HG02852 (cell line): ENCODE data around the gene IWS1.
"Not testable (repeated sequence)": the region's sequence is repeated elsewhere in the genome, so short reads cannot be mapped to it uniquely, and the experiment has no call there.

Experiments used
- ATAC-seq: cut with Tn5 transposase; IDR thresholded peaks from one replicate; pipeline ENCODE4 v1.9.1; 2021; ENCODE audit warnings: mild to moderate bottlenecking, moderate library complexity; ENCODE audit not compliant: unreplicated experiment

Gene IWS1

DNA sequence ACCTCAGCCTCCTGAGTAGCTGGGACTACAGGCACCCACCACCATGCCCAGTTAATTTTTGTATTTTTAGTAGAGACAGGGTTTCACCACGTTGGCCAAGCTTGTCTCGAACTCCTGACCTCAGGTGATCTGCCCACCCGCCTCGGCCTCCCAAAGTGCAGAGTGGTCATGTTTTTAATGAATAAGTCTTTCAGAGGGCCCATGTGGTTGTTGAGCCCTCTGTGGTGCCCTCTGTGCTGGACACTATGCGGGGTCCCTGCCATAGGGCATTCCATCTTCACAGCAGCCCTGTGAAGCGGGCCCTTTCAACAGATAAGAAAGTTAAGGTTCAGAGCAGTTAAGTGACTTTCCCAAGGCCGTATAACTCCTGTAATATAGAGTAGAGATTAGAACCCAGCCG, 35.1 kb upstream of the IWS1 start:
- no peak for ATAC-seq

DNA sequence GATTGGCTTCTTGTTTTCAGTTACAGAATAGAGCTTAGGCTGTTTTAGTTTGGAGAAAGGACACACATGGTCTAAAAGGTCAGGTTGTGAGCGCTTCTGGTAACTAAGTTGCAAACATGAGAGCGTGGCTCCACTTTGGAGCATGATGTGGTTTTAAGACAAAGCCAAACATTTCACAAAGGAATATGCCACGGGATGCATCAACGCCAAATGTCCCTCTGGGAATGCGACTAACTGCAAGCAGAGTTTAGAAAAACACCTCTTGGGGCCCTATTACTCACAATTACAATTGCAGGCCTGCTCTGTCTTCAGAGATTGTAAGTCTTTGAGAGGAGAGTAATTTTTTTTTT, 34.6 kb upstream of the IWS1 start:
- ATAC-seq, result no peak

DNA sequence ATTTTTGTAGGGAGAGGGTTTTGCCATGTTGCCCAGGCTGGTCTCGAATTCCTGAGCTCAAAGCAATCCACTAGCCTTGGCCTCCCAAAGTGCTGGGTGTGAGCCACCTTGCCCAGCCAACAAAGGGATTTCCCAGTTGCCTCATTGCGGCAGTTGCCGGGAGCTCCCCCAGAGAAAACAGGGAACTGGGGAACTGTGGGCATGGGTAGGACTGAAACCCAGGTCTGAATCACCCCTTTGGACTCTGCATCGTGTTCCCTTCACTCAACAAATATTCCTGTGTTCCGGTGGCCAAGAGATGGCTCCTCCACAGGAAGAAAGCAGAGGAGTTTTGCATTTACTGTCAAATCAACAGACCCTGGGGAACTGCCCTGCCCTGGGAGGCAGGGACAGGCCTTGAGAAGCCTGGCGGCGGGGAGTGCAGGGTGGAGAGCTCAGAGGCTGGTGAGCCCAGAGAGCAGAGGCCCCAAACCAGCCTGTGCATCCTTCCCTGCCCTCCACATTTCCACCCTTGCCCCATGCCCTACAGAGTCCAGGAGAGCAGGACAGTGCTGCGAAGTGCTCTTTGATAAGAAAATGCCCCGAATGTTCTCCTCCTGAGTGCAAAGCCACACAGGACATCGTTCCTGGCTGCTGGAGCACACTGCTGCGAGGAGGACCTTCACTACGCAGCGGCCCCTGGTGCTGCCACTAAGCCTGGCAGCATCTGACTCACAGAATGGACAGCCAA, 34.1 kb upstream of the IWS1 start:
- ATAC-seq, result no peak

DNA sequence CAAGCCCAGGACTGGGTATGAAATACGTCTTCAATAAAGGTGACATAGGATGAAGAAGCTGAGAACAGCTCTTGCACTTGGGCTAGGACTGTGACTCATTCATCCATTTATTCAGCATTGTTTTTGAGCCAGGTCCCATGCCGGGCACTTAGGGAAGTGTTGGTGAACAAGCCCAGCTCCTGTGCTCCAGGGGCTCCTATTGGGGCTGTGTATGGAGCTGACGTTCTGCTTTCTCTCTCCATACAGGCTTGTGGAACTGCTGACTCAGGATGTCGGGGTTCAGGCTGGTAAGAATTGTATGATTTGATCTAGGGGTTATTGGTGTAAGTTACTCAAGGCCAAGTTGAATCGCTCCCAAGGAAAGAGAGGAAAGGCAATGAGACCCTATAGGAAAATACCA, 33.2 kb upstream of the IWS1 start:
- ATAC-seq, result no peak

DNA sequence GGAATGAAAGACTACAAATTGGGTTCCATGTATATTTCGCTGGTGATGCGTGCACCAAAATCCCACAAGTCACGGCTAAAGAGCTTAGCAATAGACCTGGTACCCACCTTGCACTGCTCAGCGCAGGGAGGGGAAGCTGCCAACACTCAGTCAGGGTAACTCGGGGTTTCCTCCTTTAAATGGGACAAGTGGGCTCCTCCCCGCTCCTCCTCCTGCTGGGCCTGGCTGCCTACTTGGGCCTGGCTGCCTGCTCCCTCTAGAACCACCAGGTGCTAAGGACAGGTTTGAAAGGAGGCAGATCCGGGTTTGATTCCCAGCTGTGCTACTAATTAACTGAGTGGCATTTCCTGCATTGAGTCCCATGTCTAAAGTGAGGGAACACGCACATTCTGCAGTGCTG, 32.6 kb upstream of the IWS1 start:
- no peak for ATAC-seq

DNA sequence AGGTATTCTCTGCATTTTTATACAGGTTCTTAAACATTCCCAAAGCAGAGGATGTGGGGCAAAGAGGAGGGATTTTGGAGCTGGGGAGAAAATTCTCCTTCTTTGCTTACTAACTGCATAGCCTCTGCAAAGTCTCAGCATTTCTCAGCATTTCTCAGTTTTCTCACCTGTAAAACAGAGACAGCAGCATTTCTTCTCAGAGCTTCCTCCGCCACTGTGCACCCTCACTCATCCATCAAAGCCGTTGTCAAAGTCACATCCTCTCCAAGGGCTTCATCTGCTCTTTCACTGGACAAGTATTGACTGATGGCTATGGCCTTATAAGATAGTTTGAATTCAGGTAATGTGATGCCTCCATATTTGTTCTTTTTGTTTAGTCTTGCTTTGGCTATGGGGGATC, 26.6 kb upstream of the IWS1 start:
- ATAC-seq, result no peak

DNA sequence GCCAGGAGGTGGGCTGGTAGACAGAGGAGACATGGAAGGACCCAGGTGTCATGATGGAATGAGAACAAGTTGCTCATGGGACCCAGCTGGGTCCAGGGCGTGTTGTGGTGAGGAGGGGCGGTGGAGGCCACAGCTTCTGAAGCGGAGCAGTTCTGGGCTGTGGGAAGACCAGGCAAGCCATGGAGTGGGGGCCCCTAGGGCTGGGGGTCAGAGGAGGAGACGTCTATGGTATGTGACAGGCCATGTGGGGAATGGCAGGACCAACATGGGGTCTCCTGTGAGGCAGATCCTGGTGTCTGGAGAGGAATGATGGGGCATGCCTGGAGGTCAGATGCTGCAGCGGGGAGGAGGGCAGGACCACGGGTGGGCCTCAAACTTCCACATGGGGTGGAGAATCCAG, 26.0 kb upstream of the IWS1 start:
- ATAC-seq, result no peak

DNA sequence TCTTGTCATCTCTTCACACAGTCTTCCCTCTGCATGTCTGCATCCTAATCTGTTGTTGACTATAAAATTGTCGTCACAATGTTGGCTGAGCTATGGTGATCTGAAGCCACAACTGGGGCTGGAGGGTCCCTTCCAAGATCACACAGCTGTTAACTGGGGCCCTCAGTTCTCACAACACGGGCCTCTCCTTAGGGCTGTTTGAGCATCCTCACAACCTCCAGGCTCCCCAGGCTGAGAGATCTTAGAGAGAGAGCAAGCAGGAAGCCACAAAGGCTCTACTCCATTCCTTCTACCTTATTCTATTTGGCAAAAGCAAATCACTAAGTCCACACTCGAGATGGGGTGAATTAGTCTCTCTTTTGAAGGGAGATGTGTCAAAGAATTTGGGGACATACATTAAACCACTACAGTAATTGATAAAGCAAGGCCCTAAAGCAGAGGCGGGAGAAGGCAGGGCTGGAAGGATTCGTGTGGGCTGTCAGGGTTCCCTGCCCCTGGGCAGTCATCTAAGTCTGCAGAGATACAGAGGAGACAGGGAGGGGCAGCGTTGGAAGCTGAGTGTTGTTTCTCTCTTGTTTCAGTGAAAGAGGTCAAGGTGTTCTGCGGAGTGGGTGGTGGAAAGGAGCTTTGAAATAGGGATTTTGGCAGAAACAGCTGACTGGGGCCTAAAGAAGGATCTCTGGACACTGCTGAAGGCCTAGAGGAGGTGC, 25.1 kb upstream of the IWS1 start:
- no peak for ATAC-seq

DNA sequence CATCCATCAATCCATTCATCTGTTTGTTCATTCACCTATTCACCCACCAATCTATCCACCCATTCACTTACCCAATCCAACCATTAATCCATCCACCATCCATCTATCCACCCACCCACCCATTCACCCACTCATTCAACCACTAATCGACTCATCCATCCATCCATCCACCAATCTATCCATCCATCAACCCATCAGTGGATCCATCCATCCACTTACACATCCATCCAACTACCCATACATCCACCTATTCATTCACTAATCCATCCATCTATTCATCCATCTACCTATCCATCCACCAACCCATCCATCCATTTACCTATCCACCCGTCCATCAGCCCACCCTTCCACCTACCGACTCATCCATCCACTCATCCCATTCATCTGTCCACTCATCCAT, 20.5 kb upstream of the IWS1 start:
- no peak for ATAC-seq

DNA sequence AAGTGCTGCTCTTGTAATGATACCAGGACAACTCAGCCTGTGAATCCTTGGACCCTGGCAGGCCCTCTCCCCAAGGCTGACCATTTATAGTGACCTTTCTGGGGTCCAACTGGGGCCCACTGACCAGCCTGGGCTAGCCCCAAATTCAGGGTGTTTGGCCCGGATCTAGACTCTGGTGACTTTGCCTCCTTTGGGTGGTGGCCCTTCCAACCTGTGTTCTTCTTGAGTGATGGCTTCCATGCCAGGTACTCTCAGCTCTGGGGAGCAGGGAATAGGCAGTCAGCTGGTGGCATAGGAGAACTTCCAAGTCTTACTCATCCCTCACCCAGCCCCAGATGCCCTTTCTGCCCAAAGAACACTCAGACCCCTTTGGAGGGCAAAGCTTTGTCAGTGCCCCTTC, 19.5 kb upstream of the IWS1 start:
- ATAC-seq, result no peak

DNA sequence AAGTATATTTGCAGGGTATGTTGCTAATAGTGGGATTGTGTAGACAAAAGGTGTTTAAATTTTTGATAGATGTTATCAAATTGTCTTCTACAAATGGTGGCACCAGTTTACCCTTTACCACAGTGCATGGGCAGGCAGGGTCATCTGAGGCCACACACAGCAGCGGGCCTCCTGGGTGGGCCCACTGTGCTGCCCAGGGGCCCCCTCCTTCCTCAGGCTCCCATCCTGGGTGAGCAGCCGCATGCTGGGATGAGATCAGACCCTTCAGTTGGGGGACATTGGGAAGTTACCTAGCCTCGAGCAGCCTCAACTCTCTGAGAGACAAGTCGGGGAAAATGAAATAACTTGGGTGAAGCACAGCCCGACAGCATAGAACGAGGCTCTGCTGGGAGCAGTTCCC, 18.9 kb upstream of the IWS1 start:
- no peak for ATAC-seq

DNA sequence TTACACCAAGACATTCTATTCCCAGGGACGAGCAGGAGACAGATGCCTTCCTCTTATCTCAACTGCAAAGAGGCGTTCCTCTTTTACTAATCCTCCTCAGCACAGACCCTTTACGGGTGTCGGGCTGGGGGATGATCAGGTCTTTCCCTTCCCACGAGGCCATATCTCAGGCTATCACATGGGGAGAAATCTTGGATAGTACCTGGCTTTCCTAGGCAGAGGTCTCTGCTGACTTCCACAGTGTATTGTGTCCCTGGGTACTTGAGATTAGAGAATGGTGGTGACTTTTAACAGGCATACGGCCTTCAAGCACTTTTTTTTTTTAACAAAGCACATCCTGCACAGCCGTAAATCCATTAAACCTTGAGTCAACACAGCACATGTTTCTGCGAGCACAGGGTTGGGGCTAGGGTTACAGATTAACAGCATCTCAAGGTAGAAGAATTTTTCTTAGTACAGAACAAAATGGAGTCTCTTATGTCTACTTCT, 16.8 kb upstream of the IWS1 start:
- not testable (repeated sequence) for ATAC-seq

DNA sequence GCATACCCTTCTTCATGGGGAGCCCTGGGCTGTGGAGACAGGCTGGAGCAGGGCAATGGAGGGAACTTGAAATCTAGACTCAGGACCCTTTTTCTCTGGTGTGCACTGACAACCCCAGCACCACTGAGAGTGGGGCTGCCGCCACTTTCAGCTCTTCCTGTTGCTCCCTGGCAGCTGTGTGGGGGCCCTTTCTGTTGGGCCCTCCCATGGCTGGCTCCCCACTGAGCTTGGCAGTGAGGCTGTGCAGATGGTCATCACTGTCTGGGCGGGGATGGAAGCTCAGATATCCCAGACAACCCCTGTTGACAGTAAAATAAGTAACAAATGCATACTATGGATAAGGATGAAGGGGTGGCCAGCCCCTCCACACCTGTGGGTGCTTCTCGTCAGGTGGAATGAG, 15.9 kb upstream of the IWS1 start:
- ATAC-seq, result no peak

DNA sequence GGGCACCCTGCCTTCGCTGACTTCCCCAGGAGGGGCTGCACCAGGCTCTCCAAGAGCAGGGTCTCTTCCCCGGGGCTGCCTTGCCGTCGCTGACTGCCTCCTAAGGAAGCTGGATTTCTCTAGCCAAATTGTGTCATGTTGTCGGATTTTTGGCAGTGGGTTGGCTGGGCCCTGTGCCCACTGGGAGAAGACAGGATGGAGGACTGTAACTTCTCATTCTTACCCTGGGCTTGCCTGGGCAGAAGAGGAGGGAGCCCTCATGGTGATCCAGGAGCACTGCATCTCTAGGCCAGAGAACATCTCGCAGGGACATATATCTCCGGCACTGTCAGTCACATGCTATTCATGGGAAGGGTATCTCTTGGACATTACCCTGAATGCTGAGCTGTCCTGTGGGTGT, 15.5 kb upstream of the IWS1 start:
- ATAC-seq, result no peak

DNA sequence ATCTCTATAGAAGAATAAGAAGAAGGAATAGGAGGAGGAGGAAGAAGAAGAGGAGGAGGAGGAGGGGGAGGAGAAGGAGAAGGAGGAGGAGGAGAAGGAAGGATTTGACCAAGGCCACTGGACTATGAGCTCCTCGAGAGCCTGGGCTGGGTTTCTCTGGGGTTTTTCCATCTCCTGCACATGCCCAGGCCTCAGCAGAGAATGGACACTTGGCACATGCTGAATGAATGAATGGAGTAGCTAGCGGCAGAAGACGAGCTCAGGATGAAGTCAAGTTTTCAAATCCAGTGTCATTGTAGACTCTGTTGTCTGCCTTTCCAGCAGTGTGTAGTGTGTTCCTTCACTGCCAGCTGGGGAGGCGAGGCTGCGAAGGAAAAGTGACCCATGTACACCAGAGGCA, 11.4 kb upstream of the IWS1 start:
- ATAC-seq, result no peak

DNA sequence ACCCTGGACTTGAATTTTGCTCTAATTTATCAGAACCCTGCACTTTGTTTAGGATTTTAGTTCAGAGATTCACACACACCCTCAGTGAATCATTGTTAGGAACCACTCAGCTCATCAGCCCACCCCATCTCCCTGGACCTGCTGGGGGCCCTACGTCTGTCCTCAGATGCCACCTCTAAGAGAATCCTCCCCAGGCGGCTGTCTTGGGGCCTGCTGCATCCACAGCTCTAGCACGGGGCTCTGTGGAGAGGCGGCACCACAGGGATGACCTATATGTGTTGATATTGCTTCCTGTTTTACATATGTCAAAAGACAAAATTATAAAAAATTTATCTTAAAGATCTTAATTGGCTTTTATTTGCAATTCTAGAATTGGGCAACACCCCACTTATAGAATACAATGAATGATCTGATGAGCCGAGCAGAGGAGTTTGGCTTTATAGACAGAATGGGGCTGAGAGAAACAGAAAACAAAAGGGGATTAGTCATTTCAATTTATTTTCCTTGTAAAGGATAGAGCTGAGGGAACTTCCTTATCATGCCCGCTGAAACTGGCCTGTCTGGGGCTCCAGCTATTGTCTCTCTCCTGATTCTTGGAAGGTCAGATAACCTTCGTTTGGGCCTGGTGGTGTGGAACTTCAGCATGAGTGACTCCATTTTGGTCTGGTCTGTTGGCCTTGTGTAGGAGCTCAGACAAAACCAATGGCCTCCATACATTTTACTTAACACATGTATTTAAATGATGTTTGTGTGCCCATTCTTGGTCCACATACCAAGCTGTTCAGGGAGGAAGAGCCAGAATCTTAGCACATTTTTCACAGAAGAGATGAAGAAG, 10.6 kb upstream of the IWS1 start:
- no peak for ATAC-seq

DNA sequence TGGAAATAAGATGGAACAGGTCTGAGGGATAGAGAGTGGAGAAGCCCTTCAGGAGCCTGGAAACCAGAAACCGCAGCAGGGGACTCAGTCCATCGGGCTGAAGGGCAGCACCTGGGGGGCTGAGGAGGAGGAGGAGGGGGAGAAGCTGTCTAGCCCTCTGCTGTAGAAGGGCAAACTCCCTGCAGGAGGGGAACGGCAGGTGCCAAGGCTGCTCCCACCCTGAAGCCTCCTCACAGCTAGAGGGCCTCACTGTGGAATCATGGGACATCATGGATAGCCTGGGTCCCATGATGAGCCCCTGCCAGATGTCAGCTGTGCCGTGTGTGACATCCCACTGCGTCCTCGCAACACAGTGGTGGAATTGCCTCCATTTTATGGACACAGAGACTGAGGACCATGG, 9.6 kb upstream of the IWS1 start:
- ATAC-seq, result no peak

DNA sequence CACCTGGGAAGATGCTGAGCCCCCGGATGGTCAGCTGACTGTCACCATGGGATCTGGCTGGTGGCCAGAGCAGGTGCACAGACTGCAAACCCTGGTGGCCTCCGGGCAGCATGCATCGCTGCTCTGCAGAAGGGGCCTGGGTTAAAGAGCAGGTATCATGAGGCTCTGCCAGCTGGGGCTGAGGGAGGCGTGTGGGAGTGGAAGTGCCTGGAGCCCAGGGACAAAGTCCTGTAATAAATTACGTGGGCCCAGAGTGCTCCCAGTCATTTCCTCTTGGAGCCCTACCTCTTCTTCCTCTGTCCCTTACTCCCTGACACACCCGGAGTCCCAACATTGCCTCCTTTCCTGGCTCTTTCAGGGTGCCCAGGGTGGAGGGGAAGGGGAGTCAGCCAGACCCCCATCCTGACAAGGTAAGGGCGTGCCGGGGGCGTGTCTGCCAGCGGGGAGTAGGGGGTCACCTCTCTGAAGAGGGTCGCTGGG, 9.2 kb upstream of the IWS1 start, which contains the start of gene MYO7B:
MYO7B (plus strand) TSS at position 262 of the 480 bp plus-strand sequence. CDS start 24,040 bp downstream, outside the sequence.
- ATAC-seq, result no peak

DNA sequence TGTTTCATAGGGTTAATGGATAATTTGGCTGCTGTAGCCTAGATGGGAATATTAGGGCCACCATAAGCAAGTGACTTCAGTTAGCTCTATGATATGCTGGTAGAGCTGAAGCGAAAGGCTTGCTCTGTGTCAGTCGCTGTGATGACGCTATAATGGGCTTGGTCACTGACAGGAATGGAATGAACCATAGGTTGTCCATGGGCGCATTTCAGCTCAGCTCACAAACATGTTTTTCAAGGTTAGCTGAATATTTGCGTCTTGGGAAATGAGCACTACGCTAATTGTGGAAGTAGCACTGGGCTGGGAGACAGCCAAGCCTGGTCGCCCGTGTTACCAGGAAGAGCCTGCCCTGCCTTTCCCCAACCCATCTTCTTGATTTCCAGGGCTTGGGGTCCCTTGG, 6.0 kb upstream of the IWS1 start:
- ATAC-seq, result no peak

DNA sequence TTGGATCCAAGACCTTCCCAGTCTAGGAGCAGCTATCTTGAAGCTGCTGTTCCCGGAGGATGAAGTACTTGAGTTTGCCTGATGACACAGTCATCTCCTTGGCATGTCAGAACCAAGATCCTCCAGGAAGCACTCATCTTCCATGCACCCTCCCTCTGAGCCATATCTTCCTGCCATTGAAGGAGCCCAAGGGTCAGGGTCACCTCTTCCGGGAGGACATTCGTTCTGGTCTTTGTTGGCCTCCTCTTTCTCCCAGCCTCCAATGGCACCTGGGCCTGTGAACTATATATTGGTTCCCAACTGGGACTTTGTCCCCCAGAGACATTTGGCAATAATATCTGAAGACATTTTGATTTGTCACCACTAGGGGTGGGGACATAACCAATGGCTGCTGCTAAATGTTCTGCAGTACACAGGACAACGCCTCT, 4.9 kb upstream of the IWS1 start:
- ATAC-seq, result no peak
